ENCODE data around the gene IPO9.
A peak's percentile ranks its signal among the peaks of the same experiment; 100 is the strongest.

IPO9 gene

DNA sequence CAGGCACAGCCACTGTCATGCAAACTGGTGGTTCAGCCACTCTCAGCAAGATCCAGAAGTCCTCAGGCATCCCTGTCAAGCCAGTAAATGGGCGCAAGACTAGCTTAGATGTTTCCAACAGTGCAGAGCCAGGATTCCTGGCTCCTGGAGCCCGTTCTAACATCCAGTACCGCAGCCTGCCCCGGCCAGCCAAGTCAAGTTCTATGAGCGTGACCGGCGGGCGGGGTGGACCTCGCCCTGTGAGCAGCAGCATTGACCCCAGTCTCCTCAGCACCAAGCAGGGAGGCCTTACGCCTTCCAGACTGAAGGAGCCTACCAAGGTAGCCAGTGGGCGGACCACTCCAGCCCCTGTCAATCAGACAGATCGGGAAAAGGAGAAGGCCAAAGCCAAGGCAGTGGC, 46.6 kb upstream of the IPO9 start:
- no peak overlapping the region for H3K23ac ChIP-seq (ENCODE audit: low read length in 2 of 2)
- H2AK5ac ChIP-seq (ENCODE audit: low read length, severe bottlenecking): no peak overlapping the region
- no peaks in the 10 kb centered on the region for H3K4me1 ChIP-seq (ENCODE audit: control insufficient read depth, insufficient read depth, low read depth, low read length)
- H2BK120ac ChIP-seq (ENCODE audit: low read depth, low read length): no peak overlapping the region
- no peaks in the 10 kb centered on the region for H3K9me3 ChIP-seq (ENCODE audit: control insufficient read depth, low read length)
- no peak overlapping the region for H2BK15ac ChIP-seq (ENCODE audit: low read depth, poor library complexity, severe bottlenecking)
- H3K9ac ChIP-seq (ENCODE audit: low read length): no peak overlapping the region
- peaks cover 34% of the 10 kb centered on the region for H3K79me1 ChIP-seq (replicated peaks; ENCODE audit: low read length, poor library complexity, severe bottlenecking)
- no peak overlapping the region for H3K4me3 ChIP-seq (ENCODE audit: insufficient read depth in 1 of 2, low read depth in 1 of 2, low read length in 2 of 2)
- no peak overlapping the region for H3K18ac ChIP-seq (ENCODE audit: low read depth in 1 of 2, low read length in 2 of 2)
- no peak overlapping the region for H2BK5ac ChIP-seq (ENCODE audit: low read depth, low read length, poor library complexity, severe bottlenecking)
- no peak overlapping the region for H3K4me2 ChIP-seq (ENCODE audit: low read length, poor library complexity, severe bottlenecking)
- no peak overlapping the region for H2AFZ ChIP-seq (ENCODE audit: low read depth, low read length)
- 98% methylated on average over 12 of the region's 12 CpGs for WGBS
- no peak overlapping the region for H3K14ac ChIP-seq (ENCODE audit: low read length in 2 of 2)
- no peak overlapping the region for H3K4ac ChIP-seq (ENCODE audit: low read depth in 1 of 2, low read length in 2 of 2)
- no peak overlapping the region for H4K91ac ChIP-seq (ENCODE audit: low read length)
- no peak overlapping the region for H3K27ac ChIP-seq (ENCODE audit: low read length, poor library complexity, severe bottlenecking)
- no peak for DNase-seq
- H3K27me3 ChIP-seq (ENCODE audit: control insufficient read depth in 1 of 2, insufficient read depth in 1 of 2, low read length in 2 of 2): no peaks in the 10 kb centered on the region
- H2BK12ac ChIP-seq (ENCODE audit: low read length in 2 of 2): no peak overlapping the region
- H4K8ac ChIP-seq (ENCODE audit: low read length): no peak overlapping the region
- H3K36me3 ChIP-seq (ENCODE audit: control insufficient read depth in 1 of 2, insufficient read depth in 2 of 2, low read depth in 1 of 2, low read length in 2 of 2): peaks cover 40 to 70% of the 10 kb centered on the region in 2 experiments

GRCh38 chr1:201783058-201783457, 45.9 kb upstream of the IPO9 start:
- no peak overlapping the region for H3K4me2 ChIP-seq (ENCODE audit: low read length, poor library complexity, severe bottlenecking)
- no peak overlapping the region for H2BK15ac ChIP-seq (ENCODE audit: low read depth, poor library complexity, severe bottlenecking)
- H2BK120ac ChIP-seq (ENCODE audit: low read depth, low read length): no peak overlapping the region
- H3K36me3 ChIP-seq (ENCODE audit: control insufficient read depth in 1 of 2, insufficient read depth in 2 of 2, low read depth in 1 of 2, low read length in 2 of 2): peaks cover 46 to 77% of the 10 kb centered on the region in 2 experiments
- H3K14ac ChIP-seq (ENCODE audit: low read length in 2 of 2): no peak overlapping the region
- DNase-seq: no peak
- no peak overlapping the region for H4K91ac ChIP-seq (ENCODE audit: low read length)
- H3K9ac ChIP-seq (ENCODE audit: low read length): no peak overlapping the region
- H2BK12ac ChIP-seq (ENCODE audit: low read length in 2 of 2): no peak overlapping the region
- no peaks in the 10 kb centered on the region for H3K9me3 ChIP-seq (ENCODE audit: control insufficient read depth, low read length)
- H2AK5ac ChIP-seq (ENCODE audit: low read length, severe bottlenecking): no peak overlapping the region
- no peak overlapping the region for H2BK5ac ChIP-seq (ENCODE audit: low read depth, low read length, poor library complexity, severe bottlenecking)
- H3K4ac ChIP-seq (ENCODE audit: low read depth in 1 of 2, low read length in 2 of 2): no peak overlapping the region
- no peak overlapping the region for H3K27ac ChIP-seq (ENCODE audit: low read length, poor library complexity, severe bottlenecking)
- 96% methylated on average over 2 of the region's 2 CpGs for WGBS
- H3K4me3 ChIP-seq (ENCODE audit: insufficient read depth in 1 of 2, low read depth in 1 of 2, low read length in 2 of 2): no peak overlapping the region
- H3K27me3 ChIP-seq (ENCODE audit: control insufficient read depth in 1 of 2, insufficient read depth in 1 of 2, low read length in 2 of 2): no peaks in the 10 kb centered on the region
- no peak overlapping the region for H2AFZ ChIP-seq (ENCODE audit: low read depth, low read length)
- H3K4me1 ChIP-seq (ENCODE audit: control insufficient read depth, insufficient read depth, low read depth, low read length): no peaks in the 10 kb centered on the region
- no peak overlapping the region for H3K18ac ChIP-seq (ENCODE audit: low read depth in 1 of 2, low read length in 2 of 2)
- no peak overlapping the region for H4K8ac ChIP-seq (ENCODE audit: low read length)
- H3K79me1 ChIP-seq (replicated peaks; ENCODE audit: low read length, poor library complexity, severe bottlenecking): peaks cover 32% of the 10 kb centered on the region
- H3K23ac ChIP-seq (ENCODE audit: low read length in 2 of 2): no peak overlapping the region

GRCh38 chr1:201783572-201783971, 45.4 kb upstream of the IPO9 start:
- Histone ChIP-seq H4K8ac (ENCODE audit: low read length) (peak overlapping the region; percentile 63), H3K36me3 (ENCODE audit: control insufficient read depth in 1 of 2, insufficient read depth in 2 of 2, low read depth in 1 of 2, low read length in 2 of 2) (peaks cover 51 to 83% of the 10 kb centered on the region in 2 experiments), H2BK12ac (ENCODE audit: low read length in 2 of 2) (no peak overlapping the region), H2BK5ac (ENCODE audit: low read depth, low read length, poor library complexity, severe bottlenecking) (no peak overlapping the region), H3K4ac (ENCODE audit: low read depth in 1 of 2, low read length in 2 of 2) (no peak overlapping the region), H3K9me3 (ENCODE audit: control insufficient read depth, low read length) (no peaks in the 10 kb centered on the region), H3K27ac (ENCODE audit: low read length, poor library complexity, severe bottlenecking) (no peak overlapping the region), H3K4me2 (ENCODE audit: low read length, poor library complexity, severe bottlenecking) (no peak overlapping the region), H2BK120ac (ENCODE audit: low read depth, low read length) (no peak overlapping the region), H3K18ac (ENCODE audit: low read depth in 1 of 2, low read length in 2 of 2) (no peak overlapping the region), H3K4me1 (ENCODE audit: control insufficient read depth, insufficient read depth, low read depth, low read length) (no peaks in the 10 kb centered on the region), H3K14ac (ENCODE audit: low read length in 2 of 2) (no peak overlapping the region), H3K4me3 (ENCODE audit: insufficient read depth in 1 of 2, low read depth in 1 of 2, low read length in 2 of 2) (no peak overlapping the region), H2AK5ac (ENCODE audit: low read length, severe bottlenecking) (no peak overlapping the region), H4K91ac (ENCODE audit: low read length) (peak overlapping the region; percentile 15), H3K27me3 (ENCODE audit: control insufficient read depth in 1 of 2, insufficient read depth in 1 of 2, low read length in 2 of 2) (no peaks in the 10 kb centered on the region), H3K9ac (ENCODE audit: low read length) (no peak overlapping the region), H2BK15ac (ENCODE audit: low read depth, poor library complexity, severe bottlenecking) (no peak overlapping the region), H3K23ac (ENCODE audit: low read length in 2 of 2) (no peak overlapping the region), H3K79me1 (replicated peaks; ENCODE audit: low read length, poor library complexity, severe bottlenecking) (peaks cover 33% of the 10 kb centered on the region), H2AFZ (ENCODE audit: low read depth, low read length) (no peak overlapping the region)
- 92% methylated on average over 4 of the region's 6 CpGs for WGBS
- DNase-seq: no peak

GRCh38 chr1:201785291-201785690, 43.7 kb upstream of the IPO9 start:
- Histone ChIP-seq H3K23ac (ENCODE audit: low read length in 2 of 2) (no peak overlapping the region), H3K4ac (ENCODE audit: low read depth in 1 of 2, low read length in 2 of 2) (no peak overlapping the region), H3K4me1 (ENCODE audit: control insufficient read depth, insufficient read depth, low read depth, low read length) (peaks cover 2% of the 10 kb centered on the region), H2BK12ac (ENCODE audit: low read length in 2 of 2) (no peak overlapping the region), H3K18ac (ENCODE audit: low read depth in 1 of 2, low read length in 2 of 2) (no peak overlapping the region), H2BK15ac (ENCODE audit: low read depth, poor library complexity, severe bottlenecking) (no peak overlapping the region), H3K9me3 (ENCODE audit: control insufficient read depth, low read length) (no peaks in the 10 kb centered on the region), H2AFZ (ENCODE audit: low read depth, low read length) (no peak overlapping the region), H4K91ac (ENCODE audit: low read length) (no peak overlapping the region), H3K27ac (ENCODE audit: low read length, poor library complexity, severe bottlenecking) (no peak overlapping the region), H3K14ac (ENCODE audit: low read length in 2 of 2) (no peak overlapping the region), H2BK120ac (ENCODE audit: low read depth, low read length) (no peak overlapping the region), H3K36me3 (ENCODE audit: control insufficient read depth in 1 of 2, insufficient read depth in 2 of 2, low read depth in 1 of 2, low read length in 2 of 2) (peaks cover 59 to 94% of the 10 kb centered on the region in 2 experiments), H3K4me3 (ENCODE audit: insufficient read depth in 1 of 2, low read depth in 1 of 2, low read length in 2 of 2) (no peak overlapping the region), H2BK5ac (ENCODE audit: low read depth, low read length, poor library complexity, severe bottlenecking) (no peak overlapping the region), H3K4me2 (ENCODE audit: low read length, poor library complexity, severe bottlenecking) (no peak overlapping the region), H3K9ac (ENCODE audit: low read length) (no peak overlapping the region), H2AK5ac (ENCODE audit: low read length, severe bottlenecking) (no peak overlapping the region), H3K79me1 (replicated peaks; ENCODE audit: low read length, poor library complexity, severe bottlenecking) (peaks cover 30% of the 10 kb centered on the region), H3K27me3 (ENCODE audit: control insufficient read depth in 1 of 2, insufficient read depth in 1 of 2, low read length in 2 of 2) (no peaks in the 10 kb centered on the region), H4K8ac (ENCODE audit: low read length) (no peak overlapping the region)
- DNase-seq: no peak
- WGBS: no CpG with 5 or more reads among the region's 2 CpGs
